ENCODE results near the gene ACSL5. TPM values are rescaled to one million over a fixed set of nuclear protein-coding genes. Genes with fewer than 3 reads are reported as not detected.

Gene ACSL5
- total and polyA plus RNA-seq, 2 experiments from 2014 or later: 1.7 to 3.2 TPM

DNA sequence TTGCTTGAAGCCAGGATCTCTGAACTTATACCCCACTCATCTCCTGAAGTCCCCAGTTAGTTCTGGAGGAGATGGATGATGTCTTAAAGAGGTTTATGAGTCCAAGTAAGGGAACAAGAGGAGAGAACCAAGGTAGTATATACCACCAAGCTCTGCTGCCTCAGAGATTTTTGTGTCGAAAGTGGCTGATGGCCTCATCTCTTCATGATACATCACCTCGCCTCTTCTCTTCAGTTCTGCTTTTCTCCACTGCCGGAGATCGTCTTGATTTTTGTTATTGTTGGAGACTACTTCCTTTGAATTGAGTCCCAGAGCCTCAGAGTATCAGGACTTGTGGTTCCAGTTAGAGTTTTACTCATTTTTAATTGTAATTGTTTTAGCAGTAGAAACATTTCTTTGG is 75.0 kb downstream of the ACSL5 start:
- H3K27me3 ChIP-seq (replicated peaks; ENCODE audit: insufficient read depth): no peaks in the 10 kb centered on the region
- H3K27ac ChIP-seq: no peak overlapping the region
- peaks cover 13% of the 10 kb centered on the region for H3K4me1 ChIP-seq (ENCODE audit: insufficient read depth)
- no peak overlapping the region for H3K4me2 ChIP-seq (ENCODE audit: unreplicated experiment)
- 89 to 91% methylated on average over 4 of the region's 4 CpGs for WGBS, 2 experiments (ENCODE audit: low coverage in 1 of 2, low lambda C conversion rate in 2 of 2, missing lambda C conversion rate in 2 of 2)
- in situ Hi-C loops (cut with MboI): loop anchor here (25.0 kb wide), 1 partner anchor 287 kb away; no protein-coding TSS in a partner anchor
- no peak overlapping the region for H2AFZ ChIP-seq
- no peaks in the 10 kb centered on the region for H3F3A ChIP-seq (ENCODE audit: insufficient read depth)
- peak overlapping the region; percentile 93; the same call in 1 of the 2 replicates for H3K9ac ChIP-seq
- no peak overlapping the region for H3K4me3 ChIP-seq
- peaks cover 89% of the 10 kb centered on the region for H3K79me2 ChIP-seq (ENCODE audit: insufficient read depth)
- H3K36me3 ChIP-seq (ENCODE audit: low read depth): peaks cover 11% of the 10 kb centered on the region
- TF ChIP-seq EZH2 (IDR thresholded peaks at IDR 0.05; ENCODE audit: insufficient read depth, poor library complexity, severe bottlenecking) (no peak), EZH2phosphoT487 (IDR thresholded peaks at IDR 0.05; ENCODE audit: insufficient read depth, low read depth) (no peak)
- no peaks in the 10 kb centered on the region for H3K9me2 ChIP-seq (ENCODE audit: insufficient read depth)
- H4K20me1 ChIP-seq (ENCODE audit: insufficient read depth): no peaks in the 10 kb centered on the region
- DNase-seq: no peak
- H3K9me3 ChIP-seq (ENCODE audit: low read depth): no peaks in the 10 kb centered on the region

DNA sequence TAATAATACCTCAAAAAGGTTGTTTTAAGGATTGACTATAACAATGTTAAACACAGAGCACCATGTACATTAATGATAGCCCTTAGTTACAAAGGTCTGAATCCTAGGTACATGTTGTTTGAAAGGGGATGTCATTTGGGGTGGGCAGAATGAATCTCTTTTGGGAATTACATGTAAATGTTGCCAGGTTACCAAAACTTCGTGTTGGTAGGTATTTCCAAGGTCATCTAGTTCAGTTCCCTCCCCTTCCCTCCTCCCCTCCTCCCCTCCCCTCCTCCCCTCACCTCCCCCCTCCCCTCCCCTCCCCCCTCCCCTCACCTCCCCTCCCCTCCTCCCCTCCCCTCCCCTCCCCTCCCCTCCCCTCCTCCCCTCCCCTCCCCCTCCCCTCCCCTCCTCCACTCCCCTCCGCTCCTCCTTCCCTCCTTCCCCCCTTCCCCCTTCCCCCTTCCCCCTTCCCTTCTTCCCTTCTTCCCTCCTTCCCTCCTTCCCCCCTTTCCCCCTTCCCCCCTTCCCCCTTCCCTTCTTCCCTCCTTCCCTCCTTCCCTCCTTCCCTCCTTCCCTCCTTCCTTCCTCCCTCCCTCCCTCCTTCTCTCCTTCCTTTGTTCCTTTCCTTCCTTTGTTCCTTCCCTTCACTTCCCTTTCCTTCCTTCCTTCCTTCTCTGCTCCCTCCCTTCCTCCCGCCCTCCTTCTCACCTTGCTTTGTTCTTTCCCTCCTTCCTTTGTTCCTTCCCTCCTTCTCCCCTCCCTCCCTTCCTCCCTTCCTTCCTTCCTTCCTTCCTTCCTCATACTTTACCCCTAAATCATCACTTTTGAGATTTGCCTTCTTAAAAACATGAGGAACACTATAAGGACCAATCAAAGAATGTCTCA is 81.2 kb downstream of the ACSL5 start:
- H3K4me3 ChIP-seq: no peak overlapping the region
- no peaks in the 10 kb centered on the region for H4K20me1 ChIP-seq (ENCODE audit: insufficient read depth)
- in situ Hi-C loops (cut with MboI): no loop called here
- H3K36me3 ChIP-seq (ENCODE audit: low read depth): no peaks in the 10 kb centered on the region
- H3F3A ChIP-seq (ENCODE audit: insufficient read depth): 0 out of 2 replicates have a peak, but pooled peaks cover under 1% of the 10 kb centered on the region
- H3K27me3 ChIP-seq (replicated peaks; ENCODE audit: insufficient read depth): no peaks in the 10 kb centered on the region
- H3K9me2 ChIP-seq (ENCODE audit: insufficient read depth): no peaks in the 10 kb centered on the region
- no peak overlapping the region for H3K9ac ChIP-seq
- peak overlapping the region; percentile 53 for H3K27ac ChIP-seq
- no peak for DNase-seq
- H2AFZ ChIP-seq: no peak overlapping the region
- peaks cover 14% of the 10 kb centered on the region for H3K4me1 ChIP-seq (ENCODE audit: insufficient read depth)
- H3K79me2 ChIP-seq (ENCODE audit: insufficient read depth): peaks cover 83% of the 10 kb centered on the region
- H3K4me2 ChIP-seq (ENCODE audit: unreplicated experiment): no peak overlapping the region
- TF ChIP-seq EZH2phosphoT487 (IDR thresholded peaks at IDR 0.05; ENCODE audit: insufficient read depth, low read depth): no peak
- no peak for TF ChIP-seq EZH2 (IDR thresholded peaks at IDR 0.05; ENCODE audit: insufficient read depth, poor library complexity, severe bottlenecking)
- no peaks in the 10 kb centered on the region for H3K9me3 ChIP-seq (ENCODE audit: low read depth)
- WGBS, 2 experiments (ENCODE audit: low coverage in 1 of 2, low lambda C conversion rate in 2 of 2, missing lambda C conversion rate in 2 of 2): 88 to 96% methylated on average over 1 to 3 of the region's 3 CpGs

GRCh38 chr10:112456533-112456932 is 82.6 kb downstream of the ACSL5 start:
- 89 to 91% methylated on average over 2 of the region's 2 CpGs for WGBS, 2 experiments (ENCODE audit: low coverage in 1 of 2, low lambda C conversion rate in 2 of 2, missing lambda C conversion rate in 2 of 2)
- DNase-seq: no peak
- H3K4me1 ChIP-seq (ENCODE audit: insufficient read depth): peaks cover 25% of the 10 kb centered on the region
- H3K9me3 ChIP-seq (ENCODE audit: low read depth): no peaks in the 10 kb centered on the region
- peaks cover 7% of the 10 kb centered on the region; the same call in 1 of the 2 replicates for H3F3A ChIP-seq (ENCODE audit: insufficient read depth)
- no peaks in the 10 kb centered on the region for H3K9me2 ChIP-seq (ENCODE audit: insufficient read depth)
- H3K9ac ChIP-seq: no peak overlapping the region
- in situ Hi-C loops (cut with MboI): no loop called here
- H4K20me1 ChIP-seq (ENCODE audit: insufficient read depth): no peaks in the 10 kb centered on the region
- TF ChIP-seq EZH2phosphoT487 (IDR thresholded peaks at IDR 0.05; ENCODE audit: insufficient read depth, low read depth) (no peak), EZH2 (IDR thresholded peaks at IDR 0.05; ENCODE audit: insufficient read depth, poor library complexity, severe bottlenecking) (no peak)
- H2AFZ ChIP-seq: no peak overlapping the region
- H3K27ac ChIP-seq: no peak overlapping the region
- no peaks in the 10 kb centered on the region for H3K36me3 ChIP-seq (ENCODE audit: low read depth)
- no peak overlapping the region for H3K4me2 ChIP-seq (ENCODE audit: unreplicated experiment)
- H3K79me2 ChIP-seq (ENCODE audit: insufficient read depth): peaks cover 69% of the 10 kb centered on the region
- no peaks in the 10 kb centered on the region for H3K27me3 ChIP-seq (replicated peaks; ENCODE audit: insufficient read depth)
- no peak overlapping the region for H3K4me3 ChIP-seq

DNA sequence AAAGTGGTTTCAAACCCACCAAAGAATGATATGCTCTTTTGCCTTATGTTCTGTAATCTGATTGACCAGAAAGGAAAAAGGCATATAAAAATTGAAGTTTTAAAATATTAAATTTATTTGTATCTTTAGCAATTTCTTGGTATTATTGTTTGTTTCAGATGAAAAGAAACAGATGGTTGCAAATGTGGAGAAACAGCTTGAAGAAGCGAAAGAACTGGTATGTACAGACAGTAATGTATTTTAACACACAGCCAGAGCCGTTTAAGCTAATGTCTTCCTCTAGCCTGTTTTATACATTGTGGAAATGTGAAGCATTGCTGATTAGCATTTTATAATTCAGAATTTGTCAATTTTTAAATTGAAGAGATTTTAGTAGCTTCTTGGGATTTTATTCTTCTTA is 86.5 kb downstream of the ACSL5 start:
- peaks cover 7% of the 10 kb centered on the region; the same call in 1 of the 2 replicates for H3F3A ChIP-seq (ENCODE audit: insufficient read depth)
- no peaks in the 10 kb centered on the region for H3K9me2 ChIP-seq (ENCODE audit: insufficient read depth)
- H3K9ac ChIP-seq: peak overlapping the region; percentile 52
- peak overlapping the region; percentile 99 for H3K27ac ChIP-seq
- peaks cover 40% of the 10 kb centered on the region for H3K79me2 ChIP-seq (ENCODE audit: insufficient read depth)
- DNase-seq: no peak
- no peak overlapping the region for H2AFZ ChIP-seq
- in situ Hi-C loops (cut with MboI): no loop called here
- H3K9me3 ChIP-seq (ENCODE audit: low read depth): no peaks in the 10 kb centered on the region
- 96 to 100% methylated on average over 2 of the region's 2 CpGs for WGBS, 2 experiments (ENCODE audit: low coverage in 1 of 2, low lambda C conversion rate in 2 of 2, missing lambda C conversion rate in 2 of 2)
- H3K27me3 ChIP-seq (replicated peaks; ENCODE audit: insufficient read depth): no peaks in the 10 kb centered on the region
- peaks cover 28% of the 10 kb centered on the region for H3K4me1 ChIP-seq (ENCODE audit: insufficient read depth)
- H3K4me3 ChIP-seq: no peak overlapping the region
- no peak for TF ChIP-seq EZH2 (IDR thresholded peaks at IDR 0.05; ENCODE audit: insufficient read depth, poor library complexity, severe bottlenecking)
- no peak for TF ChIP-seq EZH2phosphoT487 (IDR thresholded peaks at IDR 0.05; ENCODE audit: insufficient read depth, low read depth)
- no peak overlapping the region for H3K4me2 ChIP-seq (ENCODE audit: unreplicated experiment)
- peaks cover 13% of the 10 kb centered on the region for H3K36me3 ChIP-seq (ENCODE audit: low read depth)
- no peaks in the 10 kb centered on the region for H4K20me1 ChIP-seq (ENCODE audit: insufficient read depth)
